Retinal pigment epithelial cell (primary cell): Measurements from ENCODE around the gene GGA3.

ENCODE experiments used
- DNase-seq: peaks from one replicate; pipeline ENCODE4 v3.0.0-alpha.2; 2010; ENCODE audit warnings: low read depth
- H3K4me3 ChIP-seq: 2 replicates; pipeline ENCODE4 v1.5.1; 2011; ENCODE audit warnings: mild to moderate bottlenecking, low read length, control low read depth, moderate library complexity
- CTCF ChIP-seq: conservative IDR thresholded peaks from 2 replicates; pipeline ENCODE4 v1.5.1; 2011; ENCODE audit warnings: low read depth, low read length, control low read depth, inconsistent platforms

Gene GGA3

GRCh38 chr17:75191584-75191983 lies 69.8 kb downstream of the GGA3 start:
- no peak for TF ChIP-seq CTCF
- H3K4me3 ChIP-seq = no peak overlapping the region
- no peak for DNase-seq

- no peak for TF ChIP-seq CTCF
- DNase-seq = no peak
- no peak overlapping the region for H3K4me3 ChIP-seq
Observed at GRCh38 chr17:75188614-75189013, 72.8 kb downstream of the GGA3 start.
